ENCODE measurements around the gene STRBP.

Gene STRBP

GRCh38 chr9:123246534-123246933 lies 21.9 kb downstream of the STRBP start:
- no peak for TF ChIP-seq TAF1 (IDR thresholded peaks at IDR 0.05; ENCODE audit: borderline replicate concordance, insufficient read depth, low read length)
- TF ChIP-seq REST (IDR thresholded peaks at IDR 0.05; ENCODE audit: insufficient read depth in 1 of 2, low read depth in 2 of 2, low read length in 2 of 2): no peak
- no peak for TF ChIP-seq POLR2AphosphoS5 (IDR thresholded peaks at IDR 0.05; ENCODE audit: low read depth, low read length)
- TF ChIP-seq FOXP2 (optimal IDR thresholded peaks at IDR 0.05; ENCODE audit: borderline replicate concordance, extremely low read depth, extremely low read length, insufficient read depth): no peak
- no peak for TF ChIP-seq SIN3A (IDR thresholded peaks at IDR 0.05; ENCODE audit: borderline replicate concordance, insufficient read depth, low read length)

- TF ChIP-seq POLR2AphosphoS5 (IDR thresholded peaks at IDR 0.05; ENCODE audit: low read depth, low read length) (no peak), TAF1 (IDR thresholded peaks at IDR 0.05; ENCODE audit: borderline replicate concordance, insufficient read depth, low read length) (no peak), SIN3A (IDR thresholded peaks at IDR 0.05; ENCODE audit: borderline replicate concordance, insufficient read depth, low read length) (no peak), FOXP2 (optimal IDR thresholded peaks at IDR 0.05; ENCODE audit: borderline replicate concordance, extremely low read depth, extremely low read length, insufficient read depth) (no peak), REST (IDR thresholded peaks at IDR 0.05; ENCODE audit: insufficient read depth in 1 of 2, low read depth in 2 of 2, low read length in 2 of 2) (no peak)
These were observed 28.7 kb downstream of the STRBP start for GRCh38 chr9:123239726-123240125.

GRCh38 chr9:123238365-123238764 lies 30.0 kb downstream of the STRBP start:
- TF ChIP-seq TAF1 (IDR thresholded peaks at IDR 0.05; ENCODE audit: borderline replicate concordance, insufficient read depth, low read length) (no peak), SIN3A (IDR thresholded peaks at IDR 0.05; ENCODE audit: borderline replicate concordance, insufficient read depth, low read length) (no peak), REST (IDR thresholded peaks at IDR 0.05; ENCODE audit: insufficient read depth in 1 of 2, low read depth in 2 of 2, low read length in 2 of 2) (no peak), POLR2AphosphoS5 (IDR thresholded peaks at IDR 0.05; ENCODE audit: low read depth, low read length) (no peak), FOXP2 (optimal IDR thresholded peaks at IDR 0.05; ENCODE audit: borderline replicate concordance, extremely low read depth, extremely low read length, insufficient read depth) (no peak)

GRCh38 chr9:123237220-123237619 lies 31.2 kb downstream of the STRBP start:
- TF ChIP-seq POLR2AphosphoS5 (IDR thresholded peaks at IDR 0.05; ENCODE audit: low read depth, low read length) (no peak), FOXP2 (optimal IDR thresholded peaks at IDR 0.05; ENCODE audit: borderline replicate concordance, extremely low read depth, extremely low read length, insufficient read depth) (no peak), SIN3A (IDR thresholded peaks at IDR 0.05; ENCODE audit: borderline replicate concordance, insufficient read depth, low read length) (no peak), TAF1 (IDR thresholded peaks at IDR 0.05; ENCODE audit: borderline replicate concordance, insufficient read depth, low read length) (no peak), REST (IDR thresholded peaks at IDR 0.05; ENCODE audit: insufficient read depth in 1 of 2, low read depth in 2 of 2, low read length in 2 of 2) (no peak)

- TF ChIP-seq TAF1 (IDR thresholded peaks at IDR 0.05; ENCODE audit: borderline replicate concordance, insufficient read depth, low read length): no peak
- TF ChIP-seq POLR2AphosphoS5 (IDR thresholded peaks at IDR 0.05; ENCODE audit: low read depth, low read length): no peak
- no peak for TF ChIP-seq SIN3A (IDR thresholded peaks at IDR 0.05; ENCODE audit: borderline replicate concordance, insufficient read depth, low read length)
- TF ChIP-seq FOXP2 (optimal IDR thresholded peaks at IDR 0.05; ENCODE audit: borderline replicate concordance, extremely low read depth, extremely low read length, insufficient read depth): no peak
- no peak for TF ChIP-seq REST (IDR thresholded peaks at IDR 0.05; ENCODE audit: insufficient read depth in 1 of 2, low read depth in 2 of 2, low read length in 2 of 2)
These were observed 32.9 kb downstream of the STRBP start for GRCh38 chr9:123235448-123235847.

All from PFSK-1 (cell line).